Fibroblast of lung (primary cell): ENCODE results near the gene ZBTB17.

Source experiments
- CTCF ChIP-seq, 2 donors: IDR thresholded peaks in 1 of 2; conservative IDR thresholded peaks in 1 of 2; 1 replicate in 1 of 2; 2 replicates in 1 of 2; pipeline ENCODE4 v1.5.1; 2011 to 2012; ENCODE audit warnings: low read length in 2 of 2, control low read depth in 1 of 2, inconsistent platforms in 1 of 2, low read depth in 1 of 2, mild to moderate bottlenecking in 1 of 2
- EZH2 ChIP-seq: IDR thresholded peaks from 2 replicates; pipeline ENCODE4 v1.5.1; 2012; ENCODE audit warnings: low read length, control low read depth, mild to moderate bottlenecking; ENCODE audit errors: missing control alignments

DNA sequence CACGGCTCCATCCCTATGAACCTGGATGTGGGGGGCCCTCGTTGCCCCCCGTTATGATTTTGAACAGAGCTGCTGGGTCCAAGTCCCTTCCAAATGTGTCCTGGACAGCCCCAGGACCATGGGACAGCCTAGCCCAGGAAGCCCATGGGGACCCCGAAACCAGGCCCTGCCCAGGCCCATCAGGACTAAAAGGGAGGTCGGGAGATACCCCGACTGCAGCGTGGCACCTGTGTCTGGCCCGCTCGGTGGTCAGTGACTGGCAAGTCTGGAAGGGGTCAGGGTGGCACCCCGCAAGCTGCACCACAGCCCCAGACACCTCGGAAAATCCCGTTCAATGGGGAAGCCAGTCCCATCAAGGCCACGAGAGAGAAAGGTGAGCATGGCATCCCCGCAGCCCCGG is 17.8 kb upstream of the ZBTB17 start:
- TF ChIP-seq CTCF (conservative IDR thresholded peaks at IDR 0.05 in 1 of 2, IDR thresholded peaks at IDR 0.05 in 1 of 2; ENCODE audit: low read depth in 1 of 2, low read length in 2 of 2) (no peak), EZH2 (no peak)
